CD14-positive monocyte (primary cell): ENCODE measurements around the gene DCPS. TPM values are rescaled to one million over a fixed set of nuclear protein-coding genes. Genes with fewer than 3 reads are reported as not detected.

Experiments used
- DNase-seq, 3 donors: peaks; one replicate each; pipeline ENCODE4 v3.0.0-alpha.2; 2011 to 2022
- H2AFZ ChIP-seq: 2 replicates; pipeline ENCODE4 v1.6.0; 2012; ENCODE audit warnings: mild to moderate bottlenecking, low read depth, low read length, inconsistent platforms; ENCODE audit not compliant: insufficient read depth, poor library complexity, severe bottlenecking
- H3K27ac ChIP-seq, 2 donors: 1 replicate in 1 of 2; 2 replicates in 1 of 2; pipeline ENCODE4 v1.5.1; 2012 to 2013; ENCODE audit warnings: low read length in 2 of 2, control low read depth in 1 of 2, inconsistent platforms in 1 of 2, low read depth in 1 of 2, mild to moderate bottlenecking in 1 of 2
- H3K27me3 ChIP-seq, 2 donors: one replicate each; pipeline versions ENCODE4 v1.6.0 to v1.6.1; 2011 to 2013; ENCODE audit warnings: low read length in 2 of 2; ENCODE audit not compliant: control insufficient read depth in 2 of 2, insufficient read depth in 2 of 2
- H3K36me3 ChIP-seq, 2 donors: replicated peaks in 1 of 2; 1 replicate in 1 of 2; 2 replicates in 1 of 2; pipeline versions ENCODE4 v1.5.1 to v1.6.1; 2012 to 2013; ENCODE audit warnings: low read length in 2 of 2, control low read depth in 1 of 2, inconsistent platforms in 1 of 2, mild to moderate bottlenecking in 1 of 2; ENCODE audit not compliant: insufficient read depth in 2 of 2, control insufficient read depth in 1 of 2
- H3K4me1 ChIP-seq, 2 donors: 1 replicate in 1 of 2; 2 replicates in 1 of 2; pipeline versions ENCODE4 v1.5.1 to v1.6.1; 2012 to 2013; ENCODE audit warnings: low read length in 2 of 2, control low read depth in 1 of 2, inconsistent platforms in 1 of 2, mild to moderate bottlenecking in 1 of 2, moderate library complexity in 1 of 2; ENCODE audit not compliant: insufficient read depth in 2 of 2, control insufficient read depth in 1 of 2
- H3K4me2 ChIP-seq: replicated peaks from 2 replicates; pipeline ENCODE3; 2012; ENCODE audit warnings: low read length, moderate library complexity, mild to moderate bottlenecking; ENCODE audit not compliant: poor library complexity, severe bottlenecking; ENCODE audit errors: extremely low read depth
- H3K4me3 ChIP-seq, 3 experiments: fragments of 200-600 bp in 1 of 3; sonication (generic) in 1 of 3; replicated peaks in 1 of 3; 1 replicate in 2 of 3; 2 replicates in 1 of 3; pipeline ENCODE4 v1.5.1; 2011 to 2013; ENCODE audit warnings: low read length in 3 of 3, mild to moderate bottlenecking in 3 of 3, control low read depth in 2 of 3, low read depth in 2 of 3, inconsistent platforms in 1 of 3, moderate library complexity in 1 of 3
- H3K79me2 ChIP-seq: 2 replicates; pipeline ENCODE4 v1.6.0; 2012; ENCODE audit warnings: mild to moderate bottlenecking, control low read depth, inconsistent platforms, low read length, moderate library complexity; ENCODE audit not compliant: insufficient read depth
- H3K9ac ChIP-seq: 2 replicates; pipeline ENCODE4 v1.6.0; 2017; ENCODE audit warnings: low read length, mild to moderate bottlenecking; ENCODE audit not compliant: insufficient read depth, poor library complexity, severe bottlenecking
- H3K9me3 ChIP-seq, 2 donors: replicated peaks in 1 of 2; 1 replicate in 1 of 2; 2 replicates in 1 of 2; pipeline versions ENCODE4 v1.5.1 to v1.6.1; 2012 to 2013; ENCODE audit warnings: low read length in 2 of 2, control low read depth in 1 of 2; ENCODE audit not compliant: control insufficient read depth in 1 of 2, insufficient read depth in 1 of 2
- H4K20me1 ChIP-seq: 2 replicates; pipeline ENCODE4 v1.6.0; 2012; ENCODE audit warnings: mild to moderate bottlenecking, low read length, control low read depth, moderate library complexity; ENCODE audit not compliant: insufficient read depth
- H3K27ac Mint-ChIP-seq, 7 donors: one replicate each; pipeline ENCODE4 v1.8.0; 2020; ENCODE audit warnings: mild to moderate bottlenecking in 7 of 7, mixed read lengths in 7 of 7, moderate library complexity in 6 of 7, inconsistent platforms in 2 of 7
- H3K27me3 Mint-ChIP-seq, 3 donors: one replicate each; pipeline ENCODE4 v1.8.0; 2021 to 2022; ENCODE audit warnings: low read depth in 3 of 3, mild to moderate bottlenecking in 3 of 3, mixed read lengths in 3 of 3, moderate library complexity in 3 of 3, inconsistent platforms in 1 of 3
- H3K36me3 Mint-ChIP-seq, 2 donors: one replicate each; pipeline ENCODE4 v1.8.0; 2020; ENCODE audit warnings: mixed read lengths in 2 of 2, inconsistent platforms in 1 of 2, mild to moderate bottlenecking in 1 of 2
- H3K4me1 Mint-ChIP-seq: one replicate; pipeline ENCODE4 v1.8.0; 2020; ENCODE audit warnings: mild to moderate bottlenecking, mixed read lengths
- H3K4me3 Mint-ChIP-seq, 2 donors: one replicate each; pipeline ENCODE4 v1.8.0; 2020; ENCODE audit warnings: mild to moderate bottlenecking in 2 of 2, mixed read lengths in 2 of 2, moderate library complexity in 1 of 2
- H3K9me3 Mint-ChIP-seq, 7 donors: one replicate each; pipeline ENCODE4 v1.8.0; 2020 to 2022; ENCODE audit warnings: mixed read lengths in 7 of 7, mild to moderate bottlenecking in 6 of 7, moderate library complexity in 6 of 7, inconsistent platforms in 2 of 7
- whole genome bisulfite sequencing: methylation state at CpG from one replicate; pipeline ENCODE4 v1.1.5; 2013; ENCODE audit warnings: missing lambda C conversion rate; ENCODE audit not compliant: insufficient coverage; 5-methylcytosine and 5-hydroxymethylcytosine counted together
- intact Hi-C, 2 donors: fragments of 100-400 bp; cut with micrococcal nuclease; formaldehyde crosslinking; loops; one replicate each; pipeline versions ENCODE4 v1.15.0 to v1.15.1; 2023
- polyA plus RNA-seq, 3 donors: library from polyadenylated mRNA; depleted of rRNA in 1 of 3; unstranded in 2 of 3; stranded (reverse) in 1 of 3; fragments of 300-500 nt in 2 of 3; fragments of >200 nt in 1 of 3; fragmentation: Illumina TruSeq in 2 of 3; gene quantifications; 1 replicate in 2 of 3; 2 replicates in 1 of 3; pipeline ENCODE4 v1.2.3, GENCODE V29; 2012 to 2021
- TF ChIP-seq, protein P1 (sequence below): fragments of 200-600 bp; IDR thresholded peaks from one replicate; pipeline ENCODE4 v1.8.0; 2022; ENCODE audit warnings: antibody characterized with exemption, mild to moderate bottlenecking

The DCPS gene
- polyA plus RNA-seq, 3 donors = 26.3 to 30.7 (median 30.4) TPM

DNA sequence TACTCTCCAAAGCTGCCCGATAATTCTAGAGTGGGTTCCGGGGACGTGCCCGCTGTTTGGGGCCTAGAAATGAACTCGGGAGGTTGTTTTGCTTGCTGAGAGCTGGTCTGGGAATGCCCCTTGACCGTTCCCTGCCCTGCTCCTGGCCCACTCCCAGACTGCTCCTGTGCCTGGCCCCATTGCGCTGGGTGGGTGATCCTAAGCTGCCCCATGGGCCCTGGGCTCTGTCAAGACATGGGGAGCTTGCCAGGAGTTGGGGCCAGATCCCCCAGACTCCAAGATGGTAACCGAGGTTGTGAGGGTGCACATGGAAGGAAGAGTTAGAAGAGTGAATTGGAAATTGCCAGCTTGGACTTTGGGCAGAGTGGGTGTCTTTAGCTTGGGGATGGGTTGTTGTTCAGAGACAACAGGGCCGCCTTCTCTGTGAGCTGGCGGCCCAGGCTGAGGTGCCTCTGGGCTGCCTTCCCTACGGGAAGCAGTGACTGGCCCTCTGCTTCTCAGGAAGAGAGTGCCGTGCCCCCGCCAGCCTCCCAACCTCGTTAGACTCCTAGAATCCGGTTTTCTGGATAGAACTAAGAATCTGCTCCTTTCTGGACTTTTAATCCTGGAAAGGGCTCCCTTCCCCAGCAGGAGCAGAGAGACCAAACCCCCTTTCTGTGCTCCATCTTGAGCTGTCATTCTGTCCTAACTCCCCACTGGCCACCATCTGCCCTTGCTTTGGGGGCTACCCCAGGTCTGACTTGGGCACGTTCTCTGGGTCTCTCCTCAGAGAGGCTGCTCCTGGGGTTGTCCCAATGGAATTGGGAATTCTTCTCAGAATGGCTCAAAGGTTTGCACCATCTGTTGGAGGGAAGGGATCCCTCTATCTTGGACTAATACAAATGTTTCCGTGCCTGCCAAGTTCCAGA, 53.4 kb downstream of the DCPS start:
- Mint-ChIP-seq H3K27me3 (peaks cover 0 to 12% (median 2%) of the 10 kb centered on the region in 3 donors), H3K36me3 (peaks cover 2 to 6% of the 10 kb centered on the region in 2 donors), H3K27ac (peak overlapping the region in 4 of 7 donors; percentile 9 to 81 (median 48)), H3K9me3 (no peaks in the 10 kb centered on the region), H3K4me3 (peak overlapping the region; percentile 53 to 58), H3K4me1 (peaks cover 64% of the 10 kb centered on the region)
- intact Hi-C loops = loop anchor here in 1 of 2 donors (5.0 kb wide), 1 partner anchor 45 kb away; no protein-coding TSS in a partner anchor
- H3K9me3 ChIP-seq = no peaks in the 10 kb centered on the region
- peaks cover 81% of the 10 kb centered on the region for H3K79me2 ChIP-seq
- no peaks in the 10 kb centered on the region for H3K36me3 ChIP-seq
- no peak for DNase-seq
- WGBS = 82% methylated on average over 13 of the region's 17 CpGs
- peak overlapping the region; percentile 93 for H3K4me2 ChIP-seq
- peak overlapping the region in 1 of 2 donors; percentile 50 for H3K27ac ChIP-seq
- peaks cover 44 to 58% of the 10 kb centered on the region in 2 donors for H3K4me1 ChIP-seq
- peak overlapping the region in 1 of 3 experiments; percentile 81 for H3K4me3 ChIP-seq
- TF ChIP-seq, protein P1, sequence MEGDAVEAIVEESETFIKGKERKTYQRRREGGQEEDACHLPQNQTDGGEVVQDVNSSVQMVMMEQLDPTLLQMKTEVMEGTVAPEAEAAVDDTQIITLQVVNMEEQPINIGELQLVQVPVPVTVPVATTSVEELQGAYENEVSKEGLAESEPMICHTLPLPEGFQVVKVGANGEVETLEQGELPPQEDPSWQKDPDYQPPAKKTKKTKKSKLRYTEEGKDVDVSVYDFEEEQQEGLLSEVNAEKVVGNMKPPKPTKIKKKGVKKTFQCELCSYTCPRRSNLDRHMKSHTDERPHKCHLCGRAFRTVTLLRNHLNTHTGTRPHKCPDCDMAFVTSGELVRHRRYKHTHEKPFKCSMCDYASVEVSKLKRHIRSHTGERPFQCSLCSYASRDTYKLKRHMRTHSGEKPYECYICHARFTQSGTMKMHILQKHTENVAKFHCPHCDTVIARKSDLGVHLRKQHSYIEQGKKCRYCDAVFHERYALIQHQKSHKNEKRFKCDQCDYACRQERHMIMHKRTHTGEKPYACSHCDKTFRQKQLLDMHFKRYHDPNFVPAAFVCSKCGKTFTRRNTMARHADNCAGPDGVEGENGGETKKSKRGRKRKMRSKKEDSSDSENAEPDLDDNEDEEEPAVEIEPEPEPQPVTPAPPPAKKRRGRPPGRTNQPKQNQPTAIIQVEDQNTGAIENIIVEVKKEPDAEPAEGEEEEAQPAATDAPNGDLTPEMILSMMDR = no peak
- H3K27me3 ChIP-seq = no peaks in the 10 kb centered on the region
- peak overlapping the region; percentile 73 for H2AFZ ChIP-seq
- H4K20me1 ChIP-seq = peaks cover 7% of the 10 kb centered on the region
- peak overlapping the region; percentile 69 for H3K9ac ChIP-seq

DNA sequence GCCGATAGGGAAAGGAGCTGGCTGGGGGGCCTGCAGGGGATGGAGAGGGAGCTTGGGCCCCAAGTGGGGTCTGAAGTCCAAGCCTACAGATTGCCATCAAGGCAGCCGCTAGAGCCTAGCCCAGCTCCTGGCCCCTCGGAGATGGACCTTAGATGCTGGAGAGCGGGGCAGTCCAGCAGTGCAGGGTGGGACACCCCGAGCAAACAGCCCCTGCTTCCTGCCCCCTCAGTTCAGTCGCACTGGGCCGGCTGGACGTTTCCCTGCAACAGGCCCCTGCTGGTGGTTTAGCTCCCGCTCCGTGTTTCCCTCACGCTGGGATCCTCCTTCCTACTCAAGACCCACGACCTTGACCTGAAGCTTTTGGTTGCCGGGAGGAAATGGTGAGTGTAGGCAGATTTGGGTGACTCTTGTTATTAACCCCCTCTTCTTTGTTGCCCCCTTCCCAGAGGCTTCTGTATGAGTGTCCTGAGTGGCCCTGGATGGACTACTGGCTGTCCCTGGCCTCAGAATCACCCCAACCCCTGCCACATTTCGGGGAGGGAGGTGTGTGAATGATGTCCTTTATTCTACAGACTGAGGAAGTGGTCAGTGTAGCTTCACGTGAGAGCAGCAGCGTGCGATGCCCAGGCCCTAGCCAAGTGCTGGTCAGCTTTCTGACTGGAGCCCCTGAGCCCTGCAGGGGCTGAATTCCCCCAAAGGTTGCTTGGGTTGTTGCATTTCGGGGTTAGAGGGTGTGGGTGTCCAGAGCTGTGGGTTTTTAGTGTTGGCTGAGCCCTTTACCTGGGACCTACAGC, 54.3 kb downstream of the DCPS start:
- Mint-ChIP-seq H3K4me1 (peaks cover 58% of the 10 kb centered on the region), H3K27me3 (peaks cover 0 to 7% (median 4%) of the 10 kb centered on the region in 3 donors), H3K4me3 (no peak overlapping the region), H3K36me3 (peaks cover 6 to 10% of the 10 kb centered on the region in 2 donors), H3K27ac (peak overlapping the region in 2 of 7 donors; percentile 15 to 37), H3K9me3 (no peaks in the 10 kb centered on the region)
- Histone ChIP-seq H3K27me3 (no peaks in the 10 kb centered on the region), H3K4me2 (no peak overlapping the region), H2AFZ (no peak overlapping the region), H3K79me2 (peaks cover 79% of the 10 kb centered on the region), H3K9me3 (no peaks in the 10 kb centered on the region), H3K9ac (no peak overlapping the region), H3K4me3 (no peak overlapping the region), H3K36me3 (no peaks in the 10 kb centered on the region), H3K27ac (no peak overlapping the region), H4K20me1 (peaks cover 7% of the 10 kb centered on the region), H3K4me1 (peaks cover 40 to 50% of the 10 kb centered on the region in 2 donors)
- peak in 1 of 3 donors; percentile 35 for DNase-seq
- intact Hi-C loops = loop anchor here in 1 of 2 donors (5.0 kb wide), 1 partner anchor 46 kb away; no protein-coding TSS in a partner anchor
- 65% methylated on average over 7 of the region's 18 CpGs for WGBS
- TF ChIP-seq, protein P1 = no peak
